Activated CD8-positive, alpha-beta T cell treated with anti-CD3 and anti-CD28 coated beads, Interleukin-2, amount 10 ng/mL, durations not matched to agents 7 days and 5 days (primary cell): Measurements from ENCODE around the gene CNP. TPM values are rescaled to one million over a fixed set of nuclear protein-coding genes. Genes with fewer than 3 reads are reported as not detected.
"Not testable (repeated sequence)": the region's sequence is repeated elsewhere in the genome, so short reads cannot be mapped to it uniquely, and the experiment has no call there.

Source experiments
- ATAC-seq: fragments of 150-1000 bp; cut with Tn5 transposase; one replicate; pipeline ENCODE4 v1.10.0; 2021; ENCODE audit warnings: moderate library complexity
- CTCF ChIA-PET: fragments of 350-600 bp; sonication (Branson Sonifier 250); formaldehyde crosslinking; loops from one replicate; lab custom pipeline; 2021; ENCODE audit warnings: antibody characterized with exemption; lab: Charles Lee
- POLR2A ChIA-PET: fragments of 350-600 bp; sonication (Branson Sonifier 250); formaldehyde crosslinking; loops from one replicate; lab custom pipeline; 2021; ENCODE audit warnings: antibody characterized with exemption; lab: Charles Lee
- DNase-seq: peaks from one replicate; pipeline ENCODE4 v3.0.0-alpha.2; 2020
- H3K27ac Mint-ChIP-seq: one replicate; pipeline ENCODE4 v1.8.0; 2021; ENCODE audit warnings: mild to moderate bottlenecking, mixed read lengths
- H3K27me3 Mint-ChIP-seq: one replicate; pipeline ENCODE4 v1.8.0; 2021; ENCODE audit warnings: low read depth, mixed read lengths
- H3K36me3 Mint-ChIP-seq: one replicate; pipeline ENCODE4 v1.8.0; 2021; ENCODE audit warnings: low read depth, mixed read lengths
- H3K4me1 Mint-ChIP-seq: one replicate; pipeline ENCODE4 v1.8.0; 2021; ENCODE audit warnings: low read depth, mixed read lengths
- H3K4me3 Mint-ChIP-seq: one replicate; pipeline ENCODE4 v1.8.0; 2021; ENCODE audit warnings: mild to moderate bottlenecking, mixed read lengths
- H3K9me3 Mint-ChIP-seq: one replicate; pipeline ENCODE4 v1.8.0; 2022; ENCODE audit warnings: mixed read lengths; ENCODE audit not compliant: insufficient read depth
- total RNA-seq, 2 experiments: library from RNA; stranded (reverse); gene quantifications; one replicate each; pipeline ENCODE4 v1.2.3, GENCODE V29; 2021

CNP gene
- total RNA-seq, 2 experiments from 2014 or later, result 93.4 to 94.6 TPM

- POLR2A ChIA-PET, result interaction anchor here (0.6 to 3.8 kb wide), 13 partner anchors 9 to 223 kb away, joined by 3 to 49 read pairs (median 4); partner anchors contain the start of genes ACLY, CNP, DHX58 and DNAJC7
- DNase-seq (peak; percentile 98), ATAC-seq (peak; percentile 99)
- Mint-ChIP-seq H3K9me3 (no peaks in the 10 kb centered on the region), H3K4me1 (peaks cover 55% of the 10 kb centered on the region), H3K36me3 (peaks cover 5% of the 10 kb centered on the region), H3K4me3 (peak within 1 kb of the TSS; percentile 96), H3K27ac (peak within 1 kb of the TSS; percentile 96), H3K27me3 (no peaks in the 10 kb centered on the region)
- CTCF ChIA-PET, result interaction anchor here (0.6 to 2.6 kb wide), 20 partner anchors 8 to 476 kb away, joined by 3 to 22 read pairs (median 4); partner anchors contain the start of genes ACLY, CNP, DNAJC7 and KLHL11
Observed at GRCh38 chr17:41930009-41930832, 36.4 kb upstream of the CNP start, which contains the start of gene ODAD4. Gene ODAD4 (plus strand): TSS chr17:41930617. CDS start chr17:41930724, 107 bp downstream.

DNA sequence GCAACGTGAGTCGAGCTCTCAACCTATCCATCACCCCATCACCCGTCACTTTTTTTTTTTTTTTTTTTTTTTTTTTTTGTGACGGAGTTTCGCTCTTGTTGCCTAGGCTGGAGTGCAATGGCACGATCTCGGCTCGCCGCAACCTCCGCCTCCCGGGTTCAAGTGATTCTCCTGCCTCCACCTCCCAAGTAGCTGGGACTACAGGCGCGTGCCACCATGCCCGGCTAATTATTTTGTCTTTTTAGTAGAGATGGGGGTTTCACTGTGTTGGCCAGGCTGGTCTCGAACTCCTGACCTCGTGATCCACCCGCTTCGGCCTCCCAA is 35.8 kb upstream of the CNP start:
- ChIA-PET CTCF (interaction anchor here (0.6 to 2.6 kb wide), 19 partner anchors 8 to 475 kb away, joined by 3 to 22 read pairs (median 3); partner anchors contain the start of genes ACLY, CNP, KLHL11 and NKIRAS2), POLR2A (interaction anchor here (0.6 to 3.8 kb wide), 12 partner anchors 8 to 182 kb away, joined by 3 to 49 read pairs (median 4); partner anchors contain the start of genes ACLY, CNP, DHX58 and DNAJC7)
- H3K27ac Mint-ChIP-seq, result peak overlapping the region; percentile 96
- not testable (repeated sequence) for DNase-seq, H3K9me3 Mint-ChIP-seq, H3K27me3 Mint-ChIP-seq, ATAC-seq, H3K36me3 Mint-ChIP-seq
- peaks cover 55% of the 10 kb centered on the region for H3K4me1 Mint-ChIP-seq
- peak overlapping the region; percentile 96 for H3K4me3 Mint-ChIP-seq

DNA sequence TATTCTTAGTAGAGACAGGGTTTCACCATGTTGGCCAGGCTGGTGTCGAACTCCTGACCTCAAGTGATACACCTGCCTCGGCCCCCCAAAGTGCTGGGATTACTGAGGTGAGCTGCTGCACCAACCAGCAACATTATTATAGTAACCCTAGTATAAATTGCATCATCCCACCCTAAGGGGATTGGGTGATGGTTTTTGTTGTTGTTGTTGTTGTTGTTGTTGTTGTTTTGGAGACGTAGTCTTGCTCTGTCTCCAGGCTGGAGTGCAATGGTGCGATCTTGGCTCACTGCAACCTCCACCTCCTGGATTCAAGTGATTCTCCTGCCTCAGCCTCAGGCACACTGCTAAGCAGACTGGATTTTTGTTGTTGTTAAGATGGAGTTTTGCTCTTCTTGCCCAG is 34.9 kb upstream of the CNP start:
- peaks cover 49% of the 10 kb centered on the region for H3K4me1 Mint-ChIP-seq
- H3K27me3 Mint-ChIP-seq, H3K36me3 Mint-ChIP-seq, H3K4me3 Mint-ChIP-seq, POLR2A ChIA-PET, H3K9me3 Mint-ChIP-seq, DNase-seq, ATAC-seq: not testable (repeated sequence)
- CTCF ChIA-PET, result interaction anchor here (2.2 kb wide), 1 partner anchor 13 kb away, joined by 13 read pairs; the partner anchor contains the start of gene ACLY
- H3K27ac Mint-ChIP-seq, result peak overlapping the region; percentile 11

DNA sequence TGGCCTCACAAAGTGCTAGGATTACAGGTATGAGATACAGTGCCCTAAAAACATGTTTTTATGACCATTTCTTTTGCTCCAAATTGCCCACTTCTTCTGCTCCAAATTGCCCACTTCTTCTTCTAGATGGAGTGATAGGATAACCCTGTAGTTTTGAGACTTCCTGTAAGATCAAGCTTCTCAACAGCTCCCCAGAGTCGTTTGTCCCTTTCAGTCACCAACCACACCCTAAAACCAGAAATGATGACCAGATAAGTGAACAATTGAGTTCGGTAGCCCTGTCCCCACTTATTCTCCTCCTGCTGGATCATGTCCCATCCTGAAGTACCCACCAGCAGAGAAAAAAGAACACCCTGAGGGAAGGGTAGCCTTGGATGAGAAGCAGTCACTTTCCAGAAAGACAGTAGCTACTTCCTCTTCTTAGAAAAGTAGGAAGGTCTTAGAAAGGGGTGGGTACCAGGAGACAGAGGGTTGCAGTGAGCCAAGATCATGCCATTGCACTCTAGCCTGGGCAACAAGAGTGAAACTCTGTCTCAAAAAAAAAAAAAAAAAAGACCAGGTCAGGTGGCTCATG is 33.7 kb upstream of the CNP start:
- no peaks in the 10 kb centered on the region for H3K27me3 Mint-ChIP-seq
- ATAC-seq (no peak), DNase-seq (no peak)
- peak overlapping the region; percentile 70 for H3K27ac Mint-ChIP-seq
- peaks cover 46% of the 10 kb centered on the region for H3K4me1 Mint-ChIP-seq
- H3K9me3 Mint-ChIP-seq, result no peaks in the 10 kb centered on the region
- ChIA-PET CTCF (interaction anchor here (0.7 to 1.4 kb wide), 3 partner anchors 12 to 1428 kb away, joined by 3 read pairs; no protein-coding TSS in a partner anchor), POLR2A (interaction anchor here (1.2 to 1.4 kb wide), 3 partner anchors 15 to 85 kb away, joined by 4 to 8 read pairs (median 8); partner anchors contain the start of genes ACLY, CNP and DNAJC7)
- H3K4me3 Mint-ChIP-seq, result peak overlapping the region; percentile 23
- H3K36me3 Mint-ChIP-seq, result peaks cover 5% of the 10 kb centered on the region

DNA sequence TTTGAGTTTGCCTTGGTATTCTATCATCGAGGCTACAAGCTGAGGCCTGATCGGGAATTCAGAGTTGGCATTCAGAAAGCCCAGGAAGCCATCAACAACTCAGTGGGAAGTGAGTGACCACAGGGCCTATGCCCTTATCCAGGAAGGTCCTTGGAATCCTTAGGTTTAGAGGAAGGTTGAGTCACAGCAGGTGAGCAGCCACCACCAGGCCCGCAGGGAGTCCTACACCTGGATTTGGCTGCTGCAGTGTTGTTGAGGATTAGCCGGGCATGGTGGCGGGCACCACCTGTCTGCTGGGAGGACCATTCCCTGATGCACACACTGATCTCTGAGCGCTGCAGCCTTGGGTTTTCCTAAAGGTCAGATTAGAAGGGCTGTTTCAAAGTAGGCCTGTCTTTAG is 31.0 kb upstream of the CNP start:
- DNase-seq, result no peak
- POLR2A ChIA-PET, result interaction anchor here (1.1 kb wide), 1 partner anchor 17 kb away, joined by 3 read pairs; the partner anchor contains the start of gene ACLY
- no peaks in the 10 kb centered on the region for H3K9me3 Mint-ChIP-seq
- no peaks in the 10 kb centered on the region for H3K36me3 Mint-ChIP-seq
- no peak overlapping the region for H3K4me3 Mint-ChIP-seq
- peaks cover 28% of the 10 kb centered on the region for H3K4me1 Mint-ChIP-seq
- no peak for ATAC-seq
- H3K27ac Mint-ChIP-seq, result no peak overlapping the region
- CTCF ChIA-PET, result interaction anchor here (1.2 kb wide), 1 partner anchor 28 kb away, joined by 4 read pairs; no protein-coding TSS in a partner anchor
- peaks cover 3% of the 10 kb centered on the region for H3K27me3 Mint-ChIP-seq

DNA sequence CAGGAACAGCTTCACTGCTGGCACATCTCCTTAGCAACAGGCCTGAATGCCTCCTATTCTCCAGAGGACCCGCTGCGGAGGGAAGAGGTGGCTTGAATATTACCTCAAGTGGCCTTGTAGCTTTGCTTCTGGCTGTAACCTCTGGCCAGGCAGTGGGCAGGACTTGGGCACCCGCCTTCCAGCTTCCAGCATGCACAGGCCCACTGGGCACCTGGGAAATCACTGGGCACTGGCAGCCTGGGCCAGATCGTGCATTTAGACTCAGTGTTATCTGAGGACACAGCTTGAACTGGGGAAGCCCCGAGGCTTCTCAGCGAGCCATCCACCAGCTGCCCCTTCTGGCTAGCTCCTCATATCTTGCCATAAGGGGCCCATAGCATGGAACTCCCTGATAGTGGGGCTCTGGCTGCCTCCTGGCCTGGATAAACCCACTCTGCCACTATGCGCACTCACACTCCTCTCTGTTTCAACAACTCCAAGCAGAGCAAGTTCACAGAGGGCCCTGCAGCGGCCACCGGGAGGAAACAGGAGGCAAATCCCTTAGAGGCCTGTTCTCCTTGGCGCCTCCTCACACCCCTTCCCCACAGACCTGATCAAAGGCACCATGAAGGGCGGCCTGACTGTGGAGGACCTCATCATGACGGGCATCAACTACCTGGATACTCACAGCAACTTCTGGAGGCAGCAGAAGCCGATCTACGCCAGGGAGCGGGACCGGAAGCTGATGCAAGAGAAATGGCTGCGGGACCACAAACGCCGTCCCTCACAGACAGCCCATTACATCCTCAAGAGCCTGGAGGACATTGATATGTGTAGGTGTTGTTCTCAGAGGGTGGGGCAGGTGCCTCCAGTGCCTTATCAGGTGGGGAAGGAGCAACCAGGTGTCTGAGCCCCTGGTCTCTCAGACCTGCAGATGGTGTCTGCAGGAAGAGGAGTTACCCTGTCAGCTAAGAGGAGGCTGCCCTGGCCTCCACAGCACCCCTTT is 28.3 kb upstream of the CNP start:
- ATAC-seq (no peak), DNase-seq (no peak)
- ChIA-PET CTCF (interaction anchor here (1.1 kb wide), 1 partner anchor 8 kb away, joined by 3 read pairs; the partner anchor contains the start of gene ODAD4), POLR2A (interaction anchor here (0.6 kb wide), 1 partner anchor 184 kb away, joined by 3 read pairs; no protein-coding TSS in a partner anchor)
- no peak overlapping the region for H3K4me3 Mint-ChIP-seq
- H3K9me3 Mint-ChIP-seq, result no peaks in the 10 kb centered on the region
- H3K27me3 Mint-ChIP-seq, result peaks cover 6% of the 10 kb centered on the region
- no peak overlapping the region for H3K27ac Mint-ChIP-seq
- H3K4me1 Mint-ChIP-seq, result peaks cover 6% of the 10 kb centered on the region
- no peaks in the 10 kb centered on the region for H3K36me3 Mint-ChIP-seq

GRCh38 chr17:41939044-41939692 is 27.4 kb upstream of the CNP start:
- ATAC-seq (no peak), DNase-seq (no peak)
- Mint-ChIP-seq H3K4me1 (peaks cover 2% of the 10 kb centered on the region), H3K27me3 (peaks cover 6% of the 10 kb centered on the region), H3K36me3 (no peaks in the 10 kb centered on the region), H3K27ac (no peak overlapping the region), H3K4me3 (no peak overlapping the region), H3K9me3 (no peaks in the 10 kb centered on the region)
- POLR2A ChIA-PET, result interaction anchor here (0.9 kb wide), 1 partner anchor 8 kb away, joined by 3 read pairs; the partner anchor contains the start of gene ODAD4
- CTCF ChIA-PET, result interaction anchor here (1.1 kb wide), 1 partner anchor 8 kb away, joined by 3 read pairs; the partner anchor contains the start of gene ODAD4

GRCh38 chr17:41939693-41940090 is 26.9 kb upstream of the CNP start:
- POLR2A ChIA-PET, result interaction anchor here (0.9 kb wide), 1 partner anchor 9 kb away, joined by 3 read pairs; the partner anchor contains the start of gene ODAD4

GRCh38 chr17:41941168-41941567 is 25.4 kb upstream of the CNP start:
- no peak overlapping the region for H3K4me3 Mint-ChIP-seq
- no peaks in the 10 kb centered on the region for H3K4me1 Mint-ChIP-seq
- ATAC-seq (no peak), DNase-seq (no peak)
- no peaks in the 10 kb centered on the region for H3K9me3 Mint-ChIP-seq
- no peak overlapping the region for H3K27ac Mint-ChIP-seq
- POLR2A ChIA-PET, result no interaction called here
- H3K36me3 Mint-ChIP-seq, result no peaks in the 10 kb centered on the region
- H3K27me3 Mint-ChIP-seq, result peaks cover 6% of the 10 kb centered on the region
- CTCF ChIA-PET, result no interaction called here

More at GRCh38 chr17:41939693-41940090, 26.9 kb upstream of the CNP start:
- Mint-ChIP-seq H3K27me3 (peaks cover 6% of the 10 kb centered on the region), H3K4me3 (no peak overlapping the region), H3K27ac (no peak overlapping the region), H3K36me3 (no peaks in the 10 kb centered on the region), H3K9me3 (no peaks in the 10 kb centered on the region), H3K4me1 (no peaks in the 10 kb centered on the region)
- DNase-seq, result no peak
- CTCF ChIA-PET, result no interaction called here
- no peak for ATAC-seq

DNA sequence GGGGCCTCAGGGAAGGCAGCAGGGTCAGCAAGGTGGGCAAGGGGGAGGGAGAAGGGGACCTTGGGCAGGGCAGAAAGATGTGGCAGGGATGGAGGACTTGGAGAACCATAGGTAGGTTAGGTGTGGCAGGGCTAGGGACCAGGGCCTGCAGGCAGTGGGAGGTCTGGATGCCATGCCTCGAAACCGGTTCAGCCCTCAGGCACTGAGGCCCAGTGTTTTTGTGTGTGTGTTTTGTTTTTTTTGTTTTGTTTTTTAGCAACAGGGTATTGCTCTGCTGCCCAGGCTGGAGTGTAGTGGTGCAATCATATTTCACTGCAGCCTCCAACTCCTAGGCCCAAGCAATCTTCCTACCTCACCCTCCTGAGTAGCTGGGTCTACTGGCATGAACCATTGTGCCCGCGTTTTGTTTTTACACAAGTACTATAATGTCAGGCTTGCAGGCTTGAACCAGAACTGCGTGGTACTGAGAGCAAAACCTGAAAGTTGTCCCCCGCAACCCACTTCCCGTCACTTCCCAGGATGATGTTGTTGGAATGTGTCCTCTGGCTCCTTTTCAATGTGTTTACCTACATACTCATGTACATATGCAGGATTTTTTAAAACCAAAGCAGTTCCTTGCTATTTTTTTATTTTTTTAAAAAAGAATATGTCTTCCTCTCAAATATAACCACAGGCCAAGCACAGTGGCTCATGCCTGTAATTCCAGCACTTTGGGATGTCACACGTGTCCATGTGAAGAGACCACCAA is 23.8 kb upstream of the CNP start:
- H3K9me3 Mint-ChIP-seq, result no peaks in the 10 kb centered on the region
- H3K36me3 Mint-ChIP-seq, result no peaks in the 10 kb centered on the region
- ChIA-PET POLR2A (no interaction called here), CTCF (interaction anchor here (0.6 kb wide), 2 partner anchors 21 to 125 kb away, joined by 3 read pairs; no protein-coding TSS in a partner anchor)
- DNase-seq (no peak), ATAC-seq (no peak)
- no peaks in the 10 kb centered on the region for H3K4me1 Mint-ChIP-seq
- H3K27ac Mint-ChIP-seq, result no peak overlapping the region
- no peak overlapping the region for H3K4me3 Mint-ChIP-seq
- H3K27me3 Mint-ChIP-seq, result peaks cover 6% of the 10 kb centered on the region
